Lower lobe of right lung (tissue), 2 donors: Measurements from ENCODE around the gene GP9. TPM values are rescaled to one million over a fixed set of nuclear protein-coding genes. Genes with fewer than 3 reads are reported as not detected.
A peak's percentile ranks its signal among the peaks of the same experiment; 100 is the strongest.

Source experiments
- ATAC-seq, 2 donors: fragments of 200-7000 bp; cut with Tn5 transposase; one replicate each; pipeline ENCODE4 v1.9.1; 2020 to 2022; ENCODE audit warnings: mild to moderate bottlenecking in 2 of 2, moderate library complexity in 2 of 2
- DNase-seq: peaks from one replicate; pipeline ENCODE4 v3.0.0-alpha.2; 2020
- H3K27ac ChIP-seq: fragments of 200-600 bp; one replicate; pipeline ENCODE4 v1.8.0; 2022
- H3K27me3 ChIP-seq: fragments of 200-600 bp; one replicate; pipeline ENCODE4 v1.8.0; 2022; ENCODE audit warnings: low read depth
- H3K36me3 ChIP-seq: fragments of 200-600 bp; one replicate; pipeline ENCODE4 v1.8.0; 2022; ENCODE audit warnings: mild to moderate bottlenecking
- H3K4me1 ChIP-seq: fragments of 200-600 bp; one replicate; pipeline ENCODE4 v1.8.0; 2022
- H3K4me3 ChIP-seq: fragments of 200-600 bp; one replicate; pipeline ENCODE4 v1.8.0; 2022; ENCODE audit warnings: mild to moderate bottlenecking
- H3K9me3 ChIP-seq: fragments of 200-600 bp; one replicate; pipeline ENCODE4 v1.8.0; 2022
- CTCF ChIP-seq: fragments of 200-600 bp; IDR thresholded peaks from one replicate; pipeline ENCODE4 v1.8.0; 2022; ENCODE audit warnings: antibody characterized with exemption, mild to moderate bottlenecking
- intact Hi-C: fragments of 100-400 bp; cut with DNase I; formaldehyde crosslinking; loops from one replicate; pipeline ENCODE4 v1.11.0; 2022
- total RNA-seq: library from RNA; stranded (reverse); fragmentation: NEBNext Ultra II Directional; extraction: Animal tissue kit (Norgen Biotek cat#: 25700); gene quantifications from one replicate; pipeline ENCODE4 v1.2.1, GENCODE V29; 2021
- donor health status: DM: no; HTN: yes; CAD: no; lungs with severe emphysema.

The GP9 gene
- total RNA-seq, 1 donor from 2014 or later: 2.6 TPM

GRCh38 chr3:129052675-129053074 lies 7.9 kb upstream of the GP9 start:
- DNase-seq (peak; percentile 59), ATAC-seq (peak; percentile 54 to 65)
- no peaks in the 10 kb centered on the region for H3K9me3 ChIP-seq
- no peak overlapping the region for H3K4me3 ChIP-seq
- intact Hi-C loops: no loop called here
- no peaks in the 10 kb centered on the region for H3K36me3 ChIP-seq
- no peak for TF ChIP-seq CTCF
- H3K27me3 ChIP-seq: no peaks in the 10 kb centered on the region
- peak overlapping the region; percentile 61 for H3K27ac ChIP-seq
- peaks cover 33% of the 10 kb centered on the region for H3K4me1 ChIP-seq

GRCh38 chr3:129054605-129055104 lies 5.9 kb upstream of the GP9 start:
- Histone ChIP-seq H3K4me1 (peaks cover 33% of the 10 kb centered on the region), H3K4me3 (no peak overlapping the region), H3K36me3 (no peaks in the 10 kb centered on the region), H3K9me3 (no peaks in the 10 kb centered on the region), H3K27ac (peak overlapping the region; percentile 27), H3K27me3 (no peaks in the 10 kb centered on the region)
- DNase-seq (no peak), ATAC-seq (peak in 1 of 2 donors; percentile 34)
- intact Hi-C loops: no loop called here
- TF ChIP-seq CTCF: no peak

- intact Hi-C loops: no loop called here
- Histone ChIP-seq H3K27ac (no peak overlapping the region), H3K27me3 (no peaks in the 10 kb centered on the region), H3K4me3 (no peak overlapping the region), H3K4me1 (peaks cover 33% of the 10 kb centered on the region), H3K9me3 (no peaks in the 10 kb centered on the region), H3K36me3 (no peaks in the 10 kb centered on the region)
- no peak for TF ChIP-seq CTCF
- DNase-seq: peak; percentile 16
- no peak for ATAC-seq
Observed at GRCh38 chr3:129056451-129057173, 4.0 kb upstream of the GP9 start.

GRCh38 chr3:129057249-129057648 lies 3.3 kb upstream of the GP9 start:
- Histone ChIP-seq H3K27ac (no peak overlapping the region), H3K4me1 (peaks cover 27% of the 10 kb centered on the region), H3K4me3 (no peak overlapping the region), H3K9me3 (no peaks in the 10 kb centered on the region), H3K27me3 (no peaks in the 10 kb centered on the region), H3K36me3 (no peaks in the 10 kb centered on the region)
- intact Hi-C loops: no loop called here
- DNase-seq (peak; percentile 13), ATAC-seq (no peak)
- no peak for TF ChIP-seq CTCF

GRCh38 chr3:129058441-129059200 lies 2.0 kb upstream of the GP9 start:
- intact Hi-C loops: no loop called here
- Histone ChIP-seq H3K9me3 (no peaks in the 10 kb centered on the region), H3K27ac (no peak overlapping the region), H3K36me3 (no peaks in the 10 kb centered on the region), H3K4me1 (peaks cover 16% of the 10 kb centered on the region), H3K27me3 (no peaks in the 10 kb centered on the region), H3K4me3 (no peak overlapping the region)
- TF ChIP-seq CTCF: no peak
- DNase-seq: peak; percentile 36
- ATAC-seq: peak in 1 of 2 donors; percentile 25
